ENCODE measurements around the gene CMTM4. TPM values are rescaled to one million over a fixed set of nuclear protein-coding genes. Genes with fewer than 3 reads are reported as not detected.

The CMTM4 gene
- total RNA-seq, 2 donors from 2014 or later = 1.1 to 1.5 TPM

GRCh38 chr16:66717776-66718175 is 21.2 kb upstream of the CMTM4 start:
- H3K36me3 Mint-ChIP-seq (ENCODE audit: low read depth) = no peaks in the 10 kb centered on the region
- H3K27ac Mint-ChIP-seq = no peak overlapping the region
- H3K27me3 Mint-ChIP-seq = no peaks in the 10 kb centered on the region
- H3K4me3 Mint-ChIP-seq = no peak overlapping the region
- ATAC-seq (no peak), DNase-seq (no peak)
- no peaks in the 10 kb centered on the region for H3K9me3 ChIP-seq (ENCODE audit: control insufficient read depth, low read length, poor library complexity, severe bottlenecking)
- H3K4me1 Mint-ChIP-seq = no peaks in the 10 kb centered on the region

GRCh38 chr16:66717112-66717675 is 20.7 kb upstream of the CMTM4 start:
- Mint-ChIP-seq H3K27ac (no peak overlapping the region), H3K27me3 (no peaks in the 10 kb centered on the region), H3K4me3 (no peak overlapping the region), H3K4me1 (no peaks in the 10 kb centered on the region), H3K36me3 (ENCODE audit: low read depth) (no peaks in the 10 kb centered on the region)
- DNase-seq = no peak
- no peaks in the 10 kb centered on the region for H3K9me3 ChIP-seq (ENCODE audit: control insufficient read depth, low read length, poor library complexity, severe bottlenecking)
- no peak for ATAC-seq

GRCh38 chr16:66714654-66715307 is 18.2 kb upstream of the CMTM4 start:
- no peaks in the 10 kb centered on the region for H3K9me3 ChIP-seq (ENCODE audit: control insufficient read depth, low read length, poor library complexity, severe bottlenecking)
- Mint-ChIP-seq H3K4me1 (no peaks in the 10 kb centered on the region), H3K27ac (no peak overlapping the region), H3K4me3 (no peak overlapping the region), H3K27me3 (peaks cover 6% of the 10 kb centered on the region), H3K36me3 (ENCODE audit: low read depth) (no peaks in the 10 kb centered on the region)
- ATAC-seq (no peak), DNase-seq (no peak)

- DNase-seq = no peak
- no peak for ATAC-seq
- H3K4me1 Mint-ChIP-seq = no peaks in the 10 kb centered on the region
- H3K4me3 Mint-ChIP-seq = no peak overlapping the region
- peaks cover 6% of the 10 kb centered on the region for H3K27me3 Mint-ChIP-seq
- H3K27ac Mint-ChIP-seq = no peak overlapping the region
- H3K9me3 ChIP-seq (ENCODE audit: control insufficient read depth, low read length, poor library complexity, severe bottlenecking) = no peaks in the 10 kb centered on the region
- no peaks in the 10 kb centered on the region for H3K36me3 Mint-ChIP-seq (ENCODE audit: low read depth)
Measured at GRCh38 chr16:66714062-66714461, 17.5 kb upstream of the CMTM4 start.

GRCh38 chr16:66713076-66713475 is 16.5 kb upstream of the CMTM4 start:
- Mint-ChIP-seq H3K36me3 (ENCODE audit: low read depth) (no peaks in the 10 kb centered on the region), H3K27me3 (peaks cover 6% of the 10 kb centered on the region), H3K4me3 (no peak overlapping the region), H3K4me1 (no peaks in the 10 kb centered on the region), H3K27ac (no peak overlapping the region)
- H3K9me3 ChIP-seq (ENCODE audit: control insufficient read depth, low read length, poor library complexity, severe bottlenecking) = no peaks in the 10 kb centered on the region
- no peak for DNase-seq
- ATAC-seq = no peak

GRCh38 chr16:66712512-66712911 is 16.0 kb upstream of the CMTM4 start:
- H3K9me3 ChIP-seq (ENCODE audit: control insufficient read depth, low read length, poor library complexity, severe bottlenecking) = no peaks in the 10 kb centered on the region
- ATAC-seq (no peak), DNase-seq (no peak)
- no peak overlapping the region for H3K4me3 Mint-ChIP-seq
- no peaks in the 10 kb centered on the region for H3K36me3 Mint-ChIP-seq (ENCODE audit: low read depth)
- no peak overlapping the region for H3K27ac Mint-ChIP-seq
- H3K27me3 Mint-ChIP-seq = peaks cover 8% of the 10 kb centered on the region
- H3K4me1 Mint-ChIP-seq = no peaks in the 10 kb centered on the region

- Mint-ChIP-seq H3K27me3 (peaks cover 10% of the 10 kb centered on the region), H3K36me3 (ENCODE audit: low read depth) (no peaks in the 10 kb centered on the region), H3K27ac (no peak overlapping the region), H3K4me3 (no peak overlapping the region), H3K4me1 (no peaks in the 10 kb centered on the region)
- DNase-seq (no peak), ATAC-seq (no peak)
- no peaks in the 10 kb centered on the region for H3K9me3 ChIP-seq (ENCODE audit: control insufficient read depth, low read length, poor library complexity, severe bottlenecking)
Measured at GRCh38 chr16:66711581-66711980, 15.0 kb upstream of the CMTM4 start.

GRCh38 chr16:66706506-66706880 is 9.9 kb upstream of the CMTM4 start:
- no peaks in the 10 kb centered on the region for H3K36me3 Mint-ChIP-seq (ENCODE audit: low read depth)
- H3K4me3 Mint-ChIP-seq = no peak overlapping the region
- DNase-seq = no peak
- no peaks in the 10 kb centered on the region for H3K9me3 ChIP-seq (ENCODE audit: control insufficient read depth, low read length, poor library complexity, severe bottlenecking)
- no peak for ATAC-seq
- no peak overlapping the region for H3K27ac Mint-ChIP-seq
- peaks cover 10% of the 10 kb centered on the region for H3K27me3 Mint-ChIP-seq
- no peaks in the 10 kb centered on the region for H3K4me1 Mint-ChIP-seq

- DNase-seq (no peak), ATAC-seq (no peak)
- no peak overlapping the region for H3K27ac Mint-ChIP-seq
- no peaks in the 10 kb centered on the region for H3K4me1 Mint-ChIP-seq
- no peaks in the 10 kb centered on the region for H3K9me3 ChIP-seq (ENCODE audit: control insufficient read depth, low read length, poor library complexity, severe bottlenecking)
- no peaks in the 10 kb centered on the region for H3K36me3 Mint-ChIP-seq (ENCODE audit: low read depth)
- H3K4me3 Mint-ChIP-seq = no peak overlapping the region
- H3K27me3 Mint-ChIP-seq = peaks cover 10% of the 10 kb centered on the region
Measured at GRCh38 chr16:66705790-66706505, 9.4 kb upstream of the CMTM4 start.

- H3K27ac Mint-ChIP-seq = no peak overlapping the region
- DNase-seq (no peak), ATAC-seq (no peak)
- no peaks in the 10 kb centered on the region for H3K9me3 ChIP-seq (ENCODE audit: control insufficient read depth, low read length, poor library complexity, severe bottlenecking)
- H3K27me3 Mint-ChIP-seq = peaks cover 4% of the 10 kb centered on the region
- no peak overlapping the region for H3K4me3 Mint-ChIP-seq
- no peaks in the 10 kb centered on the region for H3K4me1 Mint-ChIP-seq
- no peaks in the 10 kb centered on the region for H3K36me3 Mint-ChIP-seq (ENCODE audit: low read depth)
Measured at GRCh38 chr16:66703406-66704215, 7.1 kb upstream of the CMTM4 start.

- H3K27me3 Mint-ChIP-seq = no peaks in the 10 kb centered on the region
- ATAC-seq = no peak
- no peaks in the 10 kb centered on the region for H3K4me1 Mint-ChIP-seq
Measured at GRCh38 chr16:66701516-66701915, 5.0 kb upstream of the CMTM4 start.

GRCh38 chr16:66701026-66701425 is 4.5 kb upstream of the CMTM4 start:
- H3K4me3 Mint-ChIP-seq = no peak overlapping the region
- no peaks in the 10 kb centered on the region for H3K9me3 ChIP-seq (ENCODE audit: control insufficient read depth, low read length, poor library complexity, severe bottlenecking)
- no peaks in the 10 kb centered on the region for H3K36me3 Mint-ChIP-seq (ENCODE audit: low read depth)
- no peak overlapping the region for H3K27ac Mint-ChIP-seq
- no peaks in the 10 kb centered on the region for H3K4me1 Mint-ChIP-seq
- ATAC-seq (no peak), DNase-seq (no peak)
- H3K27me3 Mint-ChIP-seq = no peaks in the 10 kb centered on the region

More at GRCh38 chr16:66701516-66701915, 5.0 kb upstream of the CMTM4 start:
- no peak for DNase-seq
- Mint-ChIP-seq H3K4me3 (no peak overlapping the region), H3K27ac (no peak overlapping the region), H3K36me3 (ENCODE audit: low read depth) (no peaks in the 10 kb centered on the region)
- no peaks in the 10 kb centered on the region for H3K9me3 ChIP-seq (ENCODE audit: control insufficient read depth, low read length, poor library complexity, severe bottlenecking)

- Mint-ChIP-seq H3K36me3 (ENCODE audit: low read depth) (no peaks in the 10 kb centered on the region), H3K4me3 (no peak overlapping the region), H3K27ac (no peak overlapping the region), H3K4me1 (peaks cover 4% of the 10 kb centered on the region), H3K27me3 (no peaks in the 10 kb centered on the region)
- no peaks in the 10 kb centered on the region for H3K9me3 ChIP-seq (ENCODE audit: control insufficient read depth, low read length, poor library complexity, severe bottlenecking)
- no peak for DNase-seq
- ATAC-seq = no peak
Measured at GRCh38 chr16:66699898-66700297, 3.4 kb upstream of the CMTM4 start.

Measured in T-helper 17 cell (primary cell).